ENCODE measurements around the gene C1orf21.

DNA sequence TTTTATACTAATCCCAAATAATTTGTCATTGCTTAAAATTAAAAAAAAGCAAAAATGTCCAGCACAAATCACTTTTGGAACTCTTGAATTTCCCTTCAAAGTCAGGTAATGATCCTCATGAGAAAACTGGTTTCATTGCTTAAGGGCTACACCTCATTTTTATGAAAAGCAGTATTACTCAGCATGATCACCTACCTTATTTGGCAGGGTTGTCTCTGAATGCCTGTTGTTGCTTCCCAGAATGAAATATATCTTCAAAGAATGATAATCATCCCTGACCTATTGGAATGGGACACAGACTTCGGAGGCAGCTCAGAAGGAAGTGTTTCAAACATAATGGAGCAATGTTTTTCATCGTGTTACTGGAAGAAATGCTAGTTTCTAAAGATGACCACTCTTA is 29.7 kb downstream of the C1orf21 start:
- no peak for TF ChIP-seq POLR2A (IDR thresholded peaks at IDR 0.05; ENCODE audit: low read depth, low read length)
- no peak for TF ChIP-seq POLR2AphosphoS5 (IDR thresholded peaks at IDR 0.05; ENCODE audit: low read depth, low read length)
- no peak for TF ChIP-seq TAF1 (IDR thresholded peaks at IDR 0.05; ENCODE audit: low read depth, low read length)

Measured in GM12891 (cell line).